Epithelial cell of esophagus (primary cell): Measurements from ENCODE around the gene SHISA6.
"Not testable (repeated sequence)": the region's sequence is repeated elsewhere in the genome, so short reads cannot be mapped to it uniquely, and the experiment has no call there.

Experiments
- DNase-seq: peaks from one replicate; pipeline ENCODE4 v3.0.0; 2010; ENCODE audit warnings: low read depth
- H3K4me3 ChIP-seq: 2 replicates; pipeline ENCODE4 v1.5.1; 2011; ENCODE audit warnings: mild to moderate bottlenecking, low read length, control low read depth
- CTCF ChIP-seq: IDR thresholded peaks from 2 replicates; pipeline ENCODE4 v1.5.1; 2011; ENCODE audit warnings: low read depth, mild to moderate bottlenecking, low read length, control low read depth, inconsistent platforms; ENCODE audit not compliant: insufficient read depth; ENCODE audit errors: missing control alignments

Gene SHISA6

GRCh38 chr17:11308531-11308930 is 67.5 kb downstream of the SHISA6 start:
- DNase-seq: no peak
- no peak for TF ChIP-seq CTCF

GRCh38 chr17:11309033-11309432 is 68.0 kb downstream of the SHISA6 start:
- no peak overlapping the region for H3K4me3 ChIP-seq
- no peak for DNase-seq
- no peak for TF ChIP-seq CTCF

More at GRCh38 chr17:11308531-11308930, 67.5 kb downstream of the SHISA6 start:
- no peak overlapping the region for H3K4me3 ChIP-seq

GRCh38 chr17:11309850-11310249 is 68.8 kb downstream of the SHISA6 start:
- DNase-seq: no peak
- no peak overlapping the region for H3K4me3 ChIP-seq
- TF ChIP-seq CTCF: no peak

GRCh38 chr17:11316451-11316850 is 75.4 kb downstream of the SHISA6 start:
- not testable (repeated sequence) for DNase-seq, H3K4me3 ChIP-seq

- no peak for TF ChIP-seq CTCF
- no peak overlapping the region for H3K4me3 ChIP-seq
- no peak for DNase-seq
Measured at GRCh38 chr17:11318207-11318606, 77.2 kb downstream of the SHISA6 start.

GRCh38 chr17:11319894-11320293 is 78.9 kb downstream of the SHISA6 start:
- no peak overlapping the region for H3K4me3 ChIP-seq
- no peak for DNase-seq
- no peak for TF ChIP-seq CTCF

GRCh38 chr17:11324021-11324420 is 83.0 kb downstream of the SHISA6 start:
- no peak overlapping the region for H3K4me3 ChIP-seq
- no peak for TF ChIP-seq CTCF
- DNase-seq: no peak
